CD4-positive, alpha-beta T cell treated with Interleukin-17A for 1 hour (primary cell): ENCODE measurements around the gene TCIRG1.

ENCODE experiments used
- DNase-seq: peaks from one replicate; pipeline ENCODE4 v3.0.0-alpha.2; 2020

Gene TCIRG1

DNA sequence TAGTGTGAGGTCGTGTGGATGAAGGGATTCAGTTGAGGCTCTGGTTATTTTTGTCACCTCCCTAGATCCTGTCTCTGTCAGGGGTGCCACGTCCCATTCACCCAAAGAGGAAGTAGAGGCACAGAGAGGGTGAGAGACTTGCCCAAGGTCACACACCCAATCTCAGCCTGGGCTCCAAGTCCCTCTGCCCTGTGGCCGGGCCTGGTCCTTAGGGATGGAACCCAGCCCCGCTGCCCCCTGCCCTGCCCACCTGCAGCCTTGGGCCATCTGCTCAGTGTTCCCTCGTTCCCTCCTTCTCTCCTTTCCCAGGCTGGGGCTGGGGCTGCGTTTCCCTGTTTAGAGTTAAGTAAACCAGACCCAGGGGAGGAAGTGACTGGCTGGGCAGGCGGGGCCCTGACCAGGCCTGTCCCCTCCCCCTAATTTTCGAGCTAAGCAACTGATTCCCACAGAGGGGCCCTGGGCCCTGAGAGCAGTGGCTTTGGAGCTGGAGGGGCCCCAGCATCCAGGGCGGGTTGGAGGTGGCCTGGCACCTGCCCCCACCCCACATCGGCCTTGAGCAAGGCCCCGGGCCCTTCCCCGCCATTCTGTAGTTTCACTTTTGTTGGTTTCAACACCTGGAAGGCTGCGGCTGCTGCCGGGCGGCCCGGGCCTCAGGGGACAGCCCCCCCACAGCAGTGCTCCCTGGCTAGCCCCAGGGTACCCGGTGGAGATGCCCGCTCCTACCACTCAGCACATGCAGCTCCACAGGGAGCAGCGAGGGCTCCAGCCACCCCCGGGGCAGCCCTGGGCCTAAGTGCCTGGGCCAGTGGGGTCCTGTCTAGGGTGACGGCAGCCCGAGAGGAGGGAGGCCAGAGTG, 1.5 kb downstream of the TCIRG1 start:
- peak; percentile 56 for DNase-seq

GRCh38 chr11:68040957-68041591, 2.2 kb downstream of the TCIRG1 start:
- DNase-seq: no peak

- DNase-seq: no peak
Measured at GRCh38 chr11:68041617-68042218, 2.9 kb downstream of the TCIRG1 start.

DNA sequence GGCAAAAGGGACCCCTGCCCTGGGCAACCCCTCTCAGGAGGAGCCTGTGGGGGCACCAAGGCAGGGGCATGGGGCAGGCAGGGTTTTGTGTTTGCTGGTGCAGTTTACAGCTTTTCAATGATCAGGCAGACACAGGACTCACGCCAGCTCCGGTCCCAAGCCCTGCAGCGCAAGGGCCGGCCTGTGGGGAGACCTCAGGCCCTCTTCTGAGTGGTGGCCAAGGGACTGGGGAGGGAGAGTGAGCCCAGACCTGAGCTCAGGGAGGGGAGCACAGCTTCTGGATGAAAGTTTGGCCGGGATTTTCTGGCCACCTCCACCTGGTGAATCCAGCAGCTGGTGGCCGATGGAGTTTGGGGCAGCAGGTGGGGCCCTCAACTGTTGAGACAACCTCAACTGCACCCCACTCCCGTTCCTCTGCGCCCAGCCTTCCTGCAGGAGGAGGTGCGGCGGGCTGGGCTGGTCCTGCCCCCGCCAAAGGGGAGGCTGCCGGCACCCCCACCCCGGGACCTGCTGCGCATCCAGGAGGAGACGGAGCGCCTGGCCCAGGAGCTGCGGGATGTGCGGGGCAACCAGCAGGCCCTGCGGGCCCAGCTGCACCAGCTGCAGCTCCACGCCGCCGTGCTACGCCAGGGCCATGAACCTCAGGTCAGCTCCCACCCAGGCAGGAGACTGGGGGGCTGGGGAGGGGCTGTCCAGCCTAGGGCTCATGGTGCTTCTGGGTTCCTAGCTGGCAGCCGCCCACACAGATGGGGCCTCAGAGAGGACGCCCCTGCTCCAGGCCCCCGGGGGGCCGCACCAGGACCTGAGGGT, 3.6 kb downstream of the TCIRG1 start:
- no peak for DNase-seq

GRCh38 chr11:68043029-68043348, 4.2 kb downstream of the TCIRG1 start:
- no peak for DNase-seq

- no peak for DNase-seq
Measured at GRCh38 chr11:68043349-68044144, 4.7 kb downstream of the TCIRG1 start.

GRCh38 chr11:68044145-68044813, 5.5 kb downstream of the TCIRG1 start:
- DNase-seq: no peak

- no peak for DNase-seq
Measured at GRCh38 chr11:68044898-68045351, 6.1 kb downstream of the TCIRG1 start.

DNA sequence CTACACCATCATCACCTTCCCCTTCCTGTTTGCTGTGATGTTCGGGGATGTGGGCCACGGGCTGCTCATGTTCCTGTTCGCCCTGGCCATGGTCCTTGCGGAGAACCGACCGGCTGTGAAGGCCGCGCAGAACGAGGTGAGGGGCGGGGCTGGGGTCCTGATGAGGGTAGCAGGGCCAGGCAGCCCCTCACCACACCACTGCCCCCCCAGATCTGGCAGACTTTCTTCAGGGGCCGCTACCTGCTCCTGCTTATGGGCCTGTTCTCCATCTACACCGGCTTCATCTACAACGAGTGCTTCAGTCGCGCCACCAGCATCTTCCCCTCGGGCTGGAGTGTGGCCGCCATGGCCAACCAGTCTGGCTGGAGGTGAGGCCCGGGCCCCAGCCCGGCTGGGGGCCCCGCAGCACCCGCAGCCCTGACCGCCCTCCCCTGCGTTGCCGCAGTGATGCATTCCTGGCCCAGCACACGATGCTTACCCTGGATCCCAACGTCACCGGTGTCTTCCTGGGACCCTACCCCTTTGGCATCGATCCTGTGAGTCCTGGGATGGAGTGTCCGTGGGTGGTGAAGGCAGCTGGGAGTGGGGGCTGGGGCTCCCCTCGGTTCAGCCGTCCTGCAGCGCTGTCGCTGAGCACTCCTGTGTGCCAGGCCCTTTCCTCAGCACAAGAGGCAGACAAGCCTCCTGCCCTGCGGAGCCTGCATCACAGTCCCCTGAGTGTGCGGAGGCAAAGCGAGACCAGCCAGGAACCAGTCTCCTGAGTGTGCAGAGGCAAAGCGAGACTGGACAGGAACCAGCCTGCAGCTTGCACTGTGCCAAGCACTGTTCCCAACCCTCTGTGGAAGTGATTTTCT, 8.8 kb downstream of the TCIRG1 start:
- no peak for DNase-seq

GRCh38 chr11:68048681-68049508, 10.1 kb downstream of the TCIRG1 start:
- DNase-seq: no peak

DNA sequence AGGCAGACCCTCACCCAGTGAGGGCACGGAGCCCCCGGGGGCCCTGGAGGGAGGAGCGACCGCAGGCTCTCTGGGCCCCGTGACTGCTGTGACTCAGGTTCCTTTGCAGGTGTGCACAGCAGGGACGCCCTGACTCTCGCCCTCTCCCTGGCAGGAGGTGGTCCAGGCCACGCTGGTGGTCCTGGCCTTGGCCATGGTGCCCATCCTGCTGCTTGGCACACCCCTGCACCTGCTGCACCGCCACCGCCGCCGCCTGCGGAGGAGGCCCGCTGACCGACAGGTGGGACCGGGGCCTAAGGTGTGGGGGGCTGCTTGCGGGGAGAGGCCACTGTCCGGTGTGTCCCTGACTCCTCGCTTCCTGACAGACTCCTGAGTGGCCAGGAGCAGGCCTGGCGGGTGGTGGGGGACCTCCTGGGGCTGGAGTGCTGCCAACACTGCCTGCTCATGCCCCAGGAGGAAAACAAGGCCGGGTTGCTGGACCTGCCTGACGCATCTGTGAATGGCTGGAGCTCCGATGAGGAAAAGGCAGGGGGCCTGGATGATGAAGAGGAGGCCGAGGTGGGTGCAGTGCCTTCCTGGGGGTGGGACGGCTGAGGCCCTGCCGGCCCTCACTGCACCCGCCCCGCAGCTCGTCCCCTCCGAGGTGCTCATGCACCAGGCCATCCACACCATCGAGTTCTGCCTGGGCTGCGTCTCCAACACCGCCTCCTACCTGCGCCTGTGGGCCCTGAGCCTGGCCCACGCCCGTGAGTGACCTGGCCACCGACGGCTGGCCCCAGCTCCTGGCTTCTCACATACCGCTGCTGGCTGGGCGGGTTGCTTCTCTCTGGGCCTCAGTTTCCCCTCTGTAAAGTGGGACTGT, 10.9 kb downstream of the TCIRG1 start:
- no peak for DNase-seq

- DNase-seq: no peak
Measured at GRCh38 chr11:68050371-68050841, 11.6 kb downstream of the TCIRG1 start.

- DNase-seq: no peak
Measured at GRCh38 chr11:68051191-68052136, 12.6 kb downstream of the TCIRG1 start.

DNA sequence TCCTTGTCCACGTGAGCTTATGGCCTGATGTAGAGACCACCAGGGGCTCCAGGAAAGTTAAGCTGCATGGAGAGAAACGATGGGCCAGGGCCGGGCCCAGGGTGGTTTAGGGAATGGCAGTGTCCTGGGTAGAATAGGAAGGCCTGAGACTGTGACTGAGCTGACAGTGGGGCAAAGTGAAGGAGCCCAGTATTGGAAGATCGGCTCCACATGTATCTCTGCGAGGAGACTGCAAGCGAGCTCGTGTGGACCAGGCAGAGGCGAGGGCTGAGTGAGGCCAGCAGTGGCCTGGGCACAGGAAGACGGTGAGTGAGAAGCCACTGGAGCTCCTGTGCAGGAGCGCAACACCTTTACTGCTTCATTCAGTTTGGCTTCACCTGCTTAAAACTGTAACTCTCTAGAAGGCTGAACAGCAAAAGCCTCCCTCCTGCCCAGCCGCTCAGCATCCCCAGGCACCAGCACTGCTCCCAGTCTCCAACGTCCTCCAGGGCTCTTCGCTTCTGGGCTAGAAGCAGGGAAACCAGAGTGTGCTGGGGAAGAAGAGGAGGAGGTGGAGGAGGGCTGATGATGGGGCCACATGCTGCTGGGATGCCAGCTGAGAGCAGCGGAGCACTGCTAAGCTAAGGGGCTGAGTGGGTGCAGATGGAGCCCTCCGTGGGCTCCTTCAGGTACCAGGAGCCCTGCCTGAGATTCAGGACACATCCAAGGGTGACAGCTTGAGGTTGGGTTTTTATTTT, 13.5 kb downstream of the TCIRG1 start:
- DNase-seq: no peak

GRCh38 chr11:68053117-68053516, 14.3 kb downstream of the TCIRG1 start:
- DNase-seq: no peak

DNA sequence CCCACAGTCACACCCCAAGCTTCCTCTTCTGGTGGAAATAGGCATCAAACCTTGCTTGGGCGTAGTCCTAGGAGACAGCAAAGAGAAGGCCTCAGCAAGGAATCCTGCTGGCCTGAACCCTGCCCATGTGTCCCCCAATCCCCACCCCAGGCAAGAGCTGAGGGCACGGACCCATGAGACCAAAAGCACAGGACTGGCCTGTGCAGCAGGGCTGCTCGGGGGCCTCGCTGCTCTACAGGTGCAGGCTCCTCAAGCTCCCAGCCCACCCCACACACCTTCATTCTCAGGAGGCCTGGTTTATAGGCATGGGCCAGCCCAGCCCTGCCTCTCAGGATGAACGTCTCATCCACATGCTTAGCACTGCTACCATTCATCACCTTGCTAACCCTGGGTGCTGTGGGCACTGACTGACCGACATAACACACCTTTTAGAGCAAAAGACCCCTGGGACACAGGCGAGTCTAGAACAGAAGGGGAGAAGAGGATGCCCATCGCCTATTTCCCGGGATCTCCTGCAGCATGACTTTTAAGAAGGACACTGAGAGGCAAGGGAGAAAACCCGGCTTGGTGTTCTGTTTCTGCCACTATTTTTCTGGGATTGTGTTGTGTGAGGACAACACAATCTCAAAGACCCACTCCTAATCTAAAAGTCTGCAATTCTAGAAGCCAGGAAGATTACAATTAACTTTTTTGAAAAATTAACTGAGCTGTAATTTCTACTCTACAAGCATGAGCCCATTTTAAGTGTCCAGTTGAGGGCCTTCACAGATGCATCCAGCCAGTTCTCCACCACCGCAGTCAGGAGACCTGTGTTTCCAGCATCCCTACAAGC, 15.4 kb downstream of the TCIRG1 start:
- DNase-seq: no peak
